LNCaP clone FGC (cell line): ENCODE data around the gene ARPC2.
"Not testable (repeated sequence)": the region's sequence is repeated elsewhere in the genome, so short reads cannot be mapped to it uniquely, and the experiment has no call there.

Experiments used
- DNase-seq: peaks from one replicate; pipeline ENCODE4 v3.0.0-alpha.2; 2011; ENCODE audit warnings: low read depth
- H3K4me3 ChIP-seq: 2 replicates; pipeline ENCODE4 v1.5.1; 2011; ENCODE audit warnings: mild to moderate bottlenecking, low read depth, low read length, control low read depth
- TF ChIP-seq, protein P1 (sequence below): IDR thresholded peaks from 2 replicates; pipeline ENCODE4 v1.5.1; 2012; ENCODE audit warnings: mild to moderate bottlenecking; ENCODE audit not compliant: control insufficient read depth, insufficient read depth; ENCODE audit errors: extremely low read depth

The ARPC2 gene

GRCh38 chr2:218270721-218271486, 53.9 kb downstream of the ARPC2 start:
- no peak for DNase-seq
- TF ChIP-seq, protein P1, sequence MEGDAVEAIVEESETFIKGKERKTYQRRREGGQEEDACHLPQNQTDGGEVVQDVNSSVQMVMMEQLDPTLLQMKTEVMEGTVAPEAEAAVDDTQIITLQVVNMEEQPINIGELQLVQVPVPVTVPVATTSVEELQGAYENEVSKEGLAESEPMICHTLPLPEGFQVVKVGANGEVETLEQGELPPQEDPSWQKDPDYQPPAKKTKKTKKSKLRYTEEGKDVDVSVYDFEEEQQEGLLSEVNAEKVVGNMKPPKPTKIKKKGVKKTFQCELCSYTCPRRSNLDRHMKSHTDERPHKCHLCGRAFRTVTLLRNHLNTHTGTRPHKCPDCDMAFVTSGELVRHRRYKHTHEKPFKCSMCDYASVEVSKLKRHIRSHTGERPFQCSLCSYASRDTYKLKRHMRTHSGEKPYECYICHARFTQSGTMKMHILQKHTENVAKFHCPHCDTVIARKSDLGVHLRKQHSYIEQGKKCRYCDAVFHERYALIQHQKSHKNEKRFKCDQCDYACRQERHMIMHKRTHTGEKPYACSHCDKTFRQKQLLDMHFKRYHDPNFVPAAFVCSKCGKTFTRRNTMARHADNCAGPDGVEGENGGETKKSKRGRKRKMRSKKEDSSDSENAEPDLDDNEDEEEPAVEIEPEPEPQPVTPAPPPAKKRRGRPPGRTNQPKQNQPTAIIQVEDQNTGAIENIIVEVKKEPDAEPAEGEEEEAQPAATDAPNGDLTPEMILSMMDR: no peak

DNA sequence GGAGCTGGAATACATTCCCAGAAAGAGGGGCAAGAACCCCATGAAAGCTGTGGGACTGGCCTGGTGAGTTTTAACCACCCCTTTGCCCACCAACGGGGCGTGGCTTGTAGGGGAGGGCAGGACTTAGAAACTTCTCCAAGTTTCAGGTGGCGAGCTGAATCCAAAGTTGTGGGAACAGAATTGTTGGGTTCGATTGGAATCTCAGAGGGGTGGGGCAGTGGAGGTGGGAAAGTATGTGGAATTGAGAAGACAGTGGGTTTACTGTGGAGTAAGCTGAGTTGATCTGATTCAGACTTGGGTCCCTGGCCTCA, 54.5 kb downstream of the ARPC2 start:
- DNase-seq: no peak
- TF ChIP-seq, protein P1: no peak
- peak overlapping the region; percentile 72 for H3K4me3 ChIP-seq

More at GRCh38 chr2:218270721-218271486, 53.9 kb downstream of the ARPC2 start:
- H3K4me3 ChIP-seq: peak overlapping the region; percentile 72

- H3K4me3 ChIP-seq: peak overlapping the region; percentile 72
- DNase-seq: no peak
- TF ChIP-seq, protein P1: no peak
Measured at GRCh38 chr2:218271865-218272530, 55.0 kb downstream of the ARPC2 start.

DNA sequence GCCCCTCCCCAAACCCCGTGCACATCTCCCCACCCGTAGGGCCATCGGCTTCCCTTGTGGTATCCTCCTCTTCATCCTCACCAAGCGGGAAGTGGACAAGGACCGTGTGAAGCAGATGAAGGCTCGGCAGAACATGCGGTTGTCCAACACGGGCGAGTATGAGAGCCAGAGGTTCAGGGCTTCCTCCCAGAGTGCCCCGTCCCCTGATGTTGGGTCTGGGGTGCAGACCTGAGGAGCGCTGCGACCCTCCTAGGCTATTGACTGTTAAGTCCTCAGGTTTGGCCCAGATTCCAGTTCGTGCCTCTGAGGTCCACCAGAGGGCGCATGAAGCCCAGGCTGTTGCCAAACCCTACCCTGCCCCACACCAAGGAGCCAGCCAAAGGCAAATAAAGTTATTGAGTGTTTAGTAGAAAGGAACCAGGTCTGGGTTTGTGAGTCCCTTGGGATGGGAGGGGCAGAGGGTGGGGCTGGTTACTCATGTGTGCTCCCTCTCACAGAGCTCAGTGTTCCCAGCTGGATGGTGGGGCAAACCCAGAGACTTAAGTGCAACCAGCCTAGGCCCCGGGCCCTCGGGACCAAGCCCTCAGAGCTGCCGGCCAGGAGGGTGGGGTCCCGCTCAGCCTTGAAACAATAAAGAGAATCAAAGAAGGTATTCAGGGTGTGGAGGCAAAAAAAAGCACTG, 55.7 kb downstream of the ARPC2 start:
- peak; percentile 83 for DNase-seq
- TF ChIP-seq, protein P1: peak; percentile 86
- no peak overlapping the region for H3K4me3 ChIP-seq

GRCh38 chr2:218273214-218273907, 56.4 kb downstream of the ARPC2 start:
- not testable (repeated sequence) for H3K4me3 ChIP-seq, DNase-seq

DNA sequence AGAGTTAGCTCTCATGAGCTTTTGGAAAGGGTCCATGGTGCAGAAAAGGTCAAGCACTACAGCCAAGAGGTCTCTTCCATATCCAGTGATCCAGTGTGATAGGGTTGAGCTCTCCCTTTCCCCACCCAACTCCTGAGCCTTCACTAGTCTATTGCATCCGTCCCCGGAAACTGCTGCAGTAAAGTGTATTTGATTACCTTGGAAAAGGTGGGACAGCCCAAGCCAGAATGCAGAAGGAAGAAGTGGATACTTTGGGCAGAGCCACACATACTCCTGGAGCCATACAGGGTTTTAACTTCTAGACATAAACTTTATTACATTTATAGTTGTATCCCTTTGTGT, 56.9 kb downstream of the ARPC2 start:
- no peak for DNase-seq
- TF ChIP-seq, protein P1: no peak
- no peak overlapping the region for H3K4me3 ChIP-seq

GRCh38 chr2:218274586-218274985, 57.6 kb downstream of the ARPC2 start:
- DNase-seq: no peak

More at GRCh38 chr2:218274586-218274985, 57.6 kb downstream of the ARPC2 start:
- TF ChIP-seq, protein P1: no peak
- no peak overlapping the region for H3K4me3 ChIP-seq
